Esophagus squamous epithelium (tissue), 5 donors: ENCODE results near the gene DIP2A. TPM values are rescaled to one million over a fixed set of nuclear protein-coding genes. Genes with fewer than 3 reads are reported as not detected.

Experiments
- DNase-seq: peaks from one replicate; lab custom pipeline; 2025; lab: John Stamatoyannopoulos, UW
- H3K27ac ChIP-seq, 4 donors: fragments of 200-600 bp; sonication (generic); one replicate each; pipeline ENCODE4 v1.5.1; 2016 to 2019; ENCODE audit warnings: mild to moderate bottlenecking in 1 of 4
- H3K27me3 ChIP-seq, 4 donors: fragments of 200-600 bp; sonication (generic); 1 replicate in 3 of 4; 2 replicates in 1 of 4; pipeline versions ENCODE4 v1.5.1 to v1.6.0; 2017 to 2021; ENCODE audit warnings: antibody characterized with exemption in 1 of 4
- H3K36me3 ChIP-seq, 3 donors: fragments of 200-600 bp; sonication (generic); one replicate each; pipeline ENCODE4 v1.5.1; 2016 to 2019
- H3K4me1 ChIP-seq, 3 donors: fragments of 200-600 bp; sonication (generic); one replicate each; pipeline ENCODE4 v1.5.1; 2017 to 2019
- H3K4me3 ChIP-seq, 4 donors: fragments of 200-600 bp; sonication (generic); 1 replicate in 3 of 4; 2 replicates in 1 of 4; pipeline ENCODE4 v1.5.1; 2016 to 2019; ENCODE audit warnings: mild to moderate bottlenecking in 2 of 4, moderate library complexity in 1 of 4
- H3K9me3 ChIP-seq, 3 donors: fragments of 200-600 bp; sonication (generic); one replicate each; pipeline ENCODE4 v1.5.1; 2016 to 2019
- CTCF ChIP-seq, 6 experiments: fragments of 450-650 bp in 4 of 6; fragments of 200-600 bp in 2 of 6; sonication (generic) in 2 of 6; IDR thresholded peaks; one replicate each; pipeline ENCODE4 v1.5.1; 2016 to 2019; ENCODE audit warnings: antibody characterized with exemption in 6 of 6, mild to moderate bottlenecking in 4 of 6, moderate library complexity in 4 of 6
- POLR2A ChIP-seq, 4 donors: fragments of 450-650 bp; IDR thresholded peaks; one replicate each; pipeline ENCODE4 v1.6.1; 2017; ENCODE audit warnings: antibody characterized with exemption in 4 of 4, mild to moderate bottlenecking in 4 of 4, moderate library complexity in 3 of 4
- WGBS, 2 donors: methylation state at CpG; one replicate each; pipeline ENCODE4 v1.1.5; 2018; 5-methylcytosine and 5-hydroxymethylcytosine counted together
- intact Hi-C: fragments of 100-400 bp; cut with DNase I; formaldehyde crosslinking; loops from one replicate; pipeline ENCODE4 v1.15.0; 2022
- total RNA-seq, 4 donors: library from RNA; depleted of rRNA; stranded (reverse); fragments of >200 nt; gene quantifications; one replicate each; pipeline ENCODE4 v1.1.0, GENCODE V29; 2016
- donor health status: DM: yes; HTN: yes; CAD: no.

DIP2A gene
- total RNA-seq, 4 donors from 2014 or later, result 16.7 to 40.3 (median 33.0) TPM

- Histone ChIP-seq H3K36me3 (no peaks in the 10 kb centered on the region), H3K27me3 (no peaks in the 10 kb centered on the region), H3K4me3 (peak overlapping the region in 2 of 4 donors; percentile 3 to 22), H3K27ac (peak overlapping the region in 2 of 4 donors; percentile 19 to 27), H3K4me1 (peaks cover 0 to 26% (median 0%) of the 10 kb centered on the region in 3 donors), H3K9me3 (no peaks in the 10 kb centered on the region)
- WGBS, 2 donors, result 69 to 72% methylated on average over 9 of the region's 9 CpGs
- DNase-seq, result no peak
- TF ChIP-seq POLR2A (IDR thresholded peaks at IDR 0.05), result no peak
- no peak for TF ChIP-seq CTCF (IDR thresholded peaks at IDR 0.05)
- intact Hi-C loops, result no loop called here
These were observed 145.8 kb downstream of the DIP2A start for GRCh38 chr21:46604329-46604974.

- Histone ChIP-seq H3K27me3 (no peaks in the 10 kb centered on the region), H3K4me1 (peaks cover 0 to 20% (median 0%) of the 10 kb centered on the region in 3 donors), H3K9me3 (no peaks in the 10 kb centered on the region), H3K4me3 (peak within 1 kb of the TSS in 2 of 4 donors; percentile 3 to 22), H3K27ac (peak within 1 kb of the TSS in 3 of 4 donors; percentile 19 to 72 (median 27)), H3K36me3 (no peaks in the 10 kb centered on the region)
- TF ChIP-seq CTCF (IDR thresholded peaks at IDR 0.05) (no peak), POLR2A (IDR thresholded peaks at IDR 0.05) (no peak)
- intact Hi-C loops, result no loop called here
- WGBS, 2 donors, result 62 to 80% methylated on average over 4 to 5 of the region's 15 CpGs
- DNase-seq, result no peak
These were observed 146.5 kb downstream of the DIP2A start, which contains the start of gene S100B for GRCh38 chr21:46604975-46605766. Gene S100B, minus strand, starts transcription at chr21:46605082. Its CDS starts 2,667 bp downstream, at chr21:46602415.

- WGBS, 2 donors, result 57 to 60% methylated on average over 7 to 9 of the region's 14 CpGs
- H3K4me1 ChIP-seq, result peaks cover 0 to 20% (median 0%) of the 10 kb centered on the region in 3 donors
- no peaks in the 10 kb centered on the region for H3K36me3 ChIP-seq
- no peak for TF ChIP-seq POLR2A (IDR thresholded peaks at IDR 0.05)
- no peak for TF ChIP-seq CTCF (IDR thresholded peaks at IDR 0.05)
- H3K27ac ChIP-seq, result peak overlapping the region in 3 of 4 donors; percentile 19 to 72 (median 21)
- no peak overlapping the region for H3K4me3 ChIP-seq
- no peak for DNase-seq
- intact Hi-C loops, result no loop called here
- H3K9me3 ChIP-seq, result no peaks in the 10 kb centered on the region
- H3K27me3 ChIP-seq, result no peaks in the 10 kb centered on the region
These were observed 147.2 kb downstream of the DIP2A start for GRCh38 chr21:46605767-46606426.

GRCh38 chr21:46606427-46606813 lies 147.7 kb downstream of the DIP2A start:
- 63 to 73% methylated on average over 2 to 3 of the region's 7 CpGs for WGBS, 2 donors
- Histone ChIP-seq H3K9me3 (no peaks in the 10 kb centered on the region), H3K4me1 (peaks cover 0 to 20% (median 0%) of the 10 kb centered on the region in 3 donors), H3K4me3 (no peak overlapping the region), H3K27ac (peak overlapping the region in 3 of 4 donors; percentile 19 to 72 (median 25)), H3K36me3 (no peaks in the 10 kb centered on the region), H3K27me3 (no peaks in the 10 kb centered on the region)
- no peak for TF ChIP-seq POLR2A (IDR thresholded peaks at IDR 0.05)
- TF ChIP-seq CTCF (IDR thresholded peaks at IDR 0.05), result no peak
- DNase-seq, result no peak
- intact Hi-C loops, result no loop called here
